CD14-positive monocyte (primary cell): Measurements from ENCODE around the gene ZNF423. TPM values are rescaled to one million over a fixed set of nuclear protein-coding genes. Genes with fewer than 3 reads are reported as not detected.

Experiments used
- DNase-seq, 3 donors: peaks; one replicate each; pipeline ENCODE4 v3.0.0-alpha.2; 2011 to 2022
- H2AFZ ChIP-seq: 2 replicates; pipeline ENCODE4 v1.6.0; 2012; ENCODE audit warnings: mild to moderate bottlenecking, low read depth, low read length, inconsistent platforms; ENCODE audit not compliant: insufficient read depth, poor library complexity, severe bottlenecking
- H3K27ac ChIP-seq, 2 donors: 1 replicate in 1 of 2; 2 replicates in 1 of 2; pipeline ENCODE4 v1.5.1; 2012 to 2013; ENCODE audit warnings: low read length in 2 of 2, control low read depth in 1 of 2, inconsistent platforms in 1 of 2, low read depth in 1 of 2, mild to moderate bottlenecking in 1 of 2
- H3K27me3 ChIP-seq, 2 donors: one replicate each; pipeline versions ENCODE4 v1.6.0 to v1.6.1; 2011 to 2013; ENCODE audit warnings: low read length in 2 of 2; ENCODE audit not compliant: control insufficient read depth in 2 of 2, insufficient read depth in 2 of 2
- H3K36me3 ChIP-seq, 2 donors: replicated peaks in 1 of 2; 1 replicate in 1 of 2; 2 replicates in 1 of 2; pipeline versions ENCODE4 v1.5.1 to v1.6.1; 2012 to 2013; ENCODE audit warnings: low read length in 2 of 2, control low read depth in 1 of 2, inconsistent platforms in 1 of 2, mild to moderate bottlenecking in 1 of 2; ENCODE audit not compliant: insufficient read depth in 2 of 2, control insufficient read depth in 1 of 2
- H3K4me1 ChIP-seq, 2 donors: 1 replicate in 1 of 2; 2 replicates in 1 of 2; pipeline versions ENCODE4 v1.5.1 to v1.6.1; 2012 to 2013; ENCODE audit warnings: low read length in 2 of 2, control low read depth in 1 of 2, inconsistent platforms in 1 of 2, mild to moderate bottlenecking in 1 of 2, moderate library complexity in 1 of 2; ENCODE audit not compliant: insufficient read depth in 2 of 2, control insufficient read depth in 1 of 2
- H3K4me2 ChIP-seq: replicated peaks from 2 replicates; pipeline ENCODE3; 2012; ENCODE audit warnings: low read length, moderate library complexity, mild to moderate bottlenecking; ENCODE audit not compliant: poor library complexity, severe bottlenecking; ENCODE audit errors: extremely low read depth
- H3K4me3 ChIP-seq, 3 experiments: fragments of 200-600 bp in 1 of 3; sonication (generic) in 1 of 3; replicated peaks in 1 of 3; 1 replicate in 2 of 3; 2 replicates in 1 of 3; pipeline ENCODE4 v1.5.1; 2011 to 2013; ENCODE audit warnings: low read length in 3 of 3, mild to moderate bottlenecking in 3 of 3, control low read depth in 2 of 3, low read depth in 2 of 3, inconsistent platforms in 1 of 3, moderate library complexity in 1 of 3
- H3K79me2 ChIP-seq: 2 replicates; pipeline ENCODE4 v1.6.0; 2012; ENCODE audit warnings: mild to moderate bottlenecking, control low read depth, inconsistent platforms, low read length, moderate library complexity; ENCODE audit not compliant: insufficient read depth
- H3K9ac ChIP-seq: 2 replicates; pipeline ENCODE4 v1.6.0; 2017; ENCODE audit warnings: low read length, mild to moderate bottlenecking; ENCODE audit not compliant: insufficient read depth, poor library complexity, severe bottlenecking
- H3K9me3 ChIP-seq, 2 donors: replicated peaks in 1 of 2; 1 replicate in 1 of 2; 2 replicates in 1 of 2; pipeline versions ENCODE4 v1.5.1 to v1.6.1; 2012 to 2013; ENCODE audit warnings: low read length in 2 of 2, control low read depth in 1 of 2; ENCODE audit not compliant: control insufficient read depth in 1 of 2, insufficient read depth in 1 of 2
- H4K20me1 ChIP-seq: 2 replicates; pipeline ENCODE4 v1.6.0; 2012; ENCODE audit warnings: mild to moderate bottlenecking, low read length, control low read depth, moderate library complexity; ENCODE audit not compliant: insufficient read depth
- H3K27ac Mint-ChIP-seq, 7 donors: one replicate each; pipeline ENCODE4 v1.8.0; 2020; ENCODE audit warnings: mild to moderate bottlenecking in 7 of 7, mixed read lengths in 7 of 7, moderate library complexity in 6 of 7, inconsistent platforms in 2 of 7
- H3K27me3 Mint-ChIP-seq, 3 donors: one replicate each; pipeline ENCODE4 v1.8.0; 2021 to 2022; ENCODE audit warnings: low read depth in 3 of 3, mild to moderate bottlenecking in 3 of 3, mixed read lengths in 3 of 3, moderate library complexity in 3 of 3, inconsistent platforms in 1 of 3
- H3K36me3 Mint-ChIP-seq, 2 donors: one replicate each; pipeline ENCODE4 v1.8.0; 2020; ENCODE audit warnings: mixed read lengths in 2 of 2, inconsistent platforms in 1 of 2, mild to moderate bottlenecking in 1 of 2
- H3K4me1 Mint-ChIP-seq: one replicate; pipeline ENCODE4 v1.8.0; 2020; ENCODE audit warnings: mild to moderate bottlenecking, mixed read lengths
- H3K4me3 Mint-ChIP-seq, 2 donors: one replicate each; pipeline ENCODE4 v1.8.0; 2020; ENCODE audit warnings: mild to moderate bottlenecking in 2 of 2, mixed read lengths in 2 of 2, moderate library complexity in 1 of 2
- H3K9me3 Mint-ChIP-seq, 7 donors: one replicate each; pipeline ENCODE4 v1.8.0; 2020 to 2022; ENCODE audit warnings: mixed read lengths in 7 of 7, mild to moderate bottlenecking in 6 of 7, moderate library complexity in 6 of 7, inconsistent platforms in 2 of 7
- CTCF ChIP-seq: fragments of 200-600 bp; IDR thresholded peaks from one replicate; pipeline ENCODE4 v1.8.0; 2022; ENCODE audit warnings: antibody characterized with exemption, mild to moderate bottlenecking
- WGBS: methylation state at CpG from one replicate; pipeline ENCODE4 v1.1.5; 2013; ENCODE audit warnings: missing lambda C conversion rate; ENCODE audit not compliant: insufficient coverage; 5-methylcytosine and 5-hydroxymethylcytosine counted together
- intact Hi-C, 2 donors: fragments of 100-400 bp; cut with micrococcal nuclease; formaldehyde crosslinking; loops; one replicate each; pipeline versions ENCODE4 v1.15.0 to v1.15.1; 2023
- polyA plus RNA-seq, 3 donors: library from polyadenylated mRNA; depleted of rRNA in 1 of 3; unstranded in 2 of 3; stranded (reverse) in 1 of 3; fragments of 300-500 nt in 2 of 3; fragments of >200 nt in 1 of 3; fragmentation: Illumina TruSeq in 2 of 3; gene quantifications; 1 replicate in 2 of 3; 2 replicates in 1 of 3; pipeline ENCODE4 v1.2.3, GENCODE V29; 2012 to 2021

The ZNF423 gene
- polyA plus RNA-seq, 3 donors: not detected

GRCh38 chr16:49830873-49831272 lies 25.0 kb downstream of the ZNF423 start:
- H3K4me3 ChIP-seq: no peak overlapping the region
- no peak overlapping the region for H3K27ac Mint-ChIP-seq
- no peaks in the 10 kb centered on the region for H3K79me2 ChIP-seq
- no peak overlapping the region for H3K9ac ChIP-seq
- TF ChIP-seq CTCF: no peak
- no peaks in the 10 kb centered on the region for H3K4me1 ChIP-seq
- intact Hi-C loops: no loop called here
- no peaks in the 10 kb centered on the region for H3K36me3 Mint-ChIP-seq
- H4K20me1 ChIP-seq: no peaks in the 10 kb centered on the region
- peaks cover 0 to 8% (median 0%) of the 10 kb centered on the region in 3 donors for H3K27me3 Mint-ChIP-seq
- no peak overlapping the region for H3K4me3 Mint-ChIP-seq
- no peak for DNase-seq
- WGBS: 50% methylated on average over 2 of the region's 5 CpGs
- no peak overlapping the region for H3K4me2 ChIP-seq
- no peak overlapping the region for H3K27ac ChIP-seq
- H3K36me3 ChIP-seq: no peaks in the 10 kb centered on the region
- no peak overlapping the region for H2AFZ ChIP-seq
- no peaks in the 10 kb centered on the region for H3K27me3 ChIP-seq
- no peaks in the 10 kb centered on the region for H3K9me3 ChIP-seq
- H3K4me1 Mint-ChIP-seq: no peaks in the 10 kb centered on the region
- no peaks in the 10 kb centered on the region for H3K9me3 Mint-ChIP-seq

- Mint-ChIP-seq H3K4me1 (no peaks in the 10 kb centered on the region), H3K27ac (no peak overlapping the region), H3K4me3 (no peak overlapping the region), H3K27me3 (peaks cover 0 to 8% (median 2%) of the 10 kb centered on the region in 3 donors), H3K9me3 (no peaks in the 10 kb centered on the region), H3K36me3 (no peaks in the 10 kb centered on the region)
- 88% methylated on average over 10 of the region's 15 CpGs for WGBS
- H2AFZ ChIP-seq: no peak overlapping the region
- no peak overlapping the region for H3K9ac ChIP-seq
- H4K20me1 ChIP-seq: no peaks in the 10 kb centered on the region
- no peak overlapping the region for H3K27ac ChIP-seq
- no peak overlapping the region for H3K4me2 ChIP-seq
- H3K4me3 ChIP-seq: no peak overlapping the region
- TF ChIP-seq CTCF: no peak
- H3K79me2 ChIP-seq: no peaks in the 10 kb centered on the region
- no peaks in the 10 kb centered on the region for H3K36me3 ChIP-seq
- DNase-seq: no peak
- H3K9me3 ChIP-seq: no peaks in the 10 kb centered on the region
- no peaks in the 10 kb centered on the region for H3K4me1 ChIP-seq
- intact Hi-C loops: no loop called here
- H3K27me3 ChIP-seq: no peaks in the 10 kb centered on the region
These were observed 27.2 kb downstream of the ZNF423 start for GRCh38 chr16:49828533-49829267.
